ENCODE measurements around the gene OR52R1.

The OR52R1 gene

DNA sequence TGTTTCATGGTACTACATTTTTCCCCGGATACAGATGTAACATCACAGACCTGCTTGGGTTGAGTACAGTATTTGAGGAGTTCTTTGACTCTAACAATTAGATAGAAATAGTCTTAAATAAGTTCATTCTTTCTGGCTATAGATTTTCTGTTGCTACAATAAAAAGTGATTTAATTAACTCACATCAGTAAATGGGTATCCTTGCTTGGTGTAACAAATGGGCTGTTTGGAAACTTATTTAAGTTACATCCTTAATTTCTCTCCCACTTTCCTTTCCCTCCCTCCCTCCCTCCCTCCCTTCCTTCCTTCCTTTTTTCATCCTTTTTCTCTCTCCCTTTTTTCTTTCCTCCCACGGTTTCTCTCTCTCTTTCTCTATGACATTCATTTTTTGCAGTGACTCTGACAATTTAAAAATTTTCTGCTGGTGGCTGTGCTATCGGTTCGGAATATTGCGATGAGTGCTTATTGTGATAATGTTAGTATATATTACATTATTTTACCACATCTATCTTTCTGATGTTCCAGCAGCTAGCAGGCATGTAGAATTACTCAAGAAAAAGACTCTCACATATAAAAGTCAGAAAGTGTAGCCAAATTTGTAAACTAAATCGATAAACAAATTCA, 37.6 kb downstream of the OR52R1 start:
- H3K9ac ChIP-seq (ENCODE audit: insufficient read length) = no peak overlapping the region
- H3K9me3 ChIP-seq (ENCODE audit: low read depth, low read length) = no peaks in the 10 kb centered on the region
- H3K4me3 ChIP-seq = no peak overlapping the region
- no peak overlapping the region for H3K27ac ChIP-seq
- no peaks in the 10 kb centered on the region for H3K36me3 ChIP-seq (ENCODE audit: insufficient read depth, low read length)
- DNase-seq (ENCODE audit: low read depth, low spot score) = no peak
- no peak for TF ChIP-seq POLR2AphosphoS5 (IDR thresholded peaks at IDR 0.05; ENCODE audit: borderline replicate concordance, low read depth, low read length)
- TF ChIP-seq FOXP2 (optimal IDR thresholded peaks at IDR 0.05; ENCODE audit: control extremely low read depth, extremely low read length, insufficient read depth) = no peak
- no peak for TF ChIP-seq EZH2 (IDR thresholded peaks at IDR 0.05)

DNA sequence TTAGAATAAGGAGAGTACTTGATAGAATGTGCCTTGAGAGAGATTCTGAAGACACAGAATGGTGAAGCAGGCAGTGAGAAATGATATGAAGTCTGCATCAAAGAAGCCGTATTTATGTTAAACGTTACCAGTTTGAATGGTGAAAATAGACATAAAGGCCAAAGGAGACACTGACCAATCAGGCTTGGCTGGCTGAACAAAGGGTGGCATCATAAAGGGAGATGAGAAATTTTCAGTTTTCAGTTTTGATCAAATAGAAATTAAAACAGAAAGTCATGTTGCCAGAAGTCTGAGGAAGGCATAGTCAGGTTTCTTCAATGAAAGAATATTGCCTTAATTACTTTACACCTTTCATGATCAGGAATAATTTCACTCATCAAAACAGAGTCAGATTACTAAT, 41.1 kb downstream of the OR52R1 start:
- DNase-seq (ENCODE audit: low read depth, low spot score) = no peak
- TF ChIP-seq FOXP2 (optimal IDR thresholded peaks at IDR 0.05; ENCODE audit: control extremely low read depth, extremely low read length, insufficient read depth) (no peak), POLR2AphosphoS5 (IDR thresholded peaks at IDR 0.05; ENCODE audit: borderline replicate concordance, low read depth, low read length) (no peak), EZH2 (IDR thresholded peaks at IDR 0.05) (no peak)
- H3K36me3 ChIP-seq (ENCODE audit: insufficient read depth, low read length) = no peaks in the 10 kb centered on the region
- no peak overlapping the region for H3K27ac ChIP-seq
- no peaks in the 10 kb centered on the region for H3K9me3 ChIP-seq (ENCODE audit: low read depth, low read length)
- no peak overlapping the region for H3K4me3 ChIP-seq
- H3K9ac ChIP-seq (ENCODE audit: insufficient read length) = no peak overlapping the region
